ENCODE measurements around the gene PRDM16. TPM values are rescaled to one million over a fixed set of nuclear protein-coding genes. Genes with fewer than 3 reads are reported as not detected.

Gene PRDM16
- total and polyA plus RNA-seq, 2 experiments from 2014 or later = 0.14 to 0.16 TPM

DNA sequence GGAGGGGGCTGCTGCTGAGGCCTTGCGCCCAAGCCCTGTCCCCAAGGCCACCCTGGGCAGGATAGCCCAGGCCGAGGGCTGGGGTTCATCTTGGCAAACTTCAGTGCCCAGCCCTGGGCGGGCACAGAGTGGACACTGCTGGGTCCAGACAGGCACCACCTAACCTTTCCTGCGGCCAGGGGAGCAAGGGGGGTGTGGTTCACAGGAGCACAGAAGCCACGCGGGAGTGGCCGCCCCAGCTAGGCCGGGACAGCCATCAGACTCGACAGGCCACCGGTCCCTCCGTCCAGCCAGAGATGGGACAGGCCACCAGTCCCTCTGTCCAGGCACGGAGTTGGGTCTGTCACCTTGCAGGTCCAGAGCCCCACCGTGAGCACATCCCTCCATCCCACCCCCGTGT is 414.4 kb downstream of the PRDM16 start:
- H3K9me3 Mint-ChIP-seq = peaks cover 19% of the 10 kb centered on the region
- H3K27me3 Mint-ChIP-seq (ENCODE audit: insufficient read depth, low read depth, poor library complexity) = peaks cover 8% of the 10 kb centered on the region
- no peaks in the 10 kb centered on the region for H4K20me1 ChIP-seq (replicated peaks; ENCODE audit: insufficient read depth)
- H3K4me1 Mint-ChIP-seq = peaks cover 2% of the 10 kb centered on the region; the same call in 1 of the 3 replicates
- no peak overlapping the region for H2AFZ ChIP-seq
- H3K4me3 ChIP-seq = no peak overlapping the region
- no peaks in the 10 kb centered on the region for H3K27me3 ChIP-seq (ENCODE audit: insufficient read depth)
- no peak overlapping the region for H3K4me3 Mint-ChIP-seq
- H3K27ac Mint-ChIP-seq = no peak overlapping the region; the same call in 1 of the 2 replicates
- ATAC-seq (no peak), DNase-seq (ENCODE audit: low spot score) (no peak)
- H3K36me3 ChIP-seq (ENCODE audit: insufficient read depth) = no peaks in the 10 kb centered on the region
- H3K36me3 Mint-ChIP-seq (ENCODE audit: low read depth) = peaks cover 7% of the 10 kb centered on the region; the same call in 2 of the 3 replicates
- H3K4me2 ChIP-seq = no peak overlapping the region
- no peaks in the 10 kb centered on the region for H3K4me1 ChIP-seq (ENCODE audit: insufficient read depth)
- H3K9me2 ChIP-seq (ENCODE audit: insufficient read depth) = no peaks in the 10 kb centered on the region
- H3K27ac ChIP-seq (ENCODE audit: low read depth) = no peak overlapping the region
- no peak for TF ChIP-seq CREB1 (CRISPR knock-in tag; IDR thresholded peaks at IDR 0.05; ENCODE audit: low read depth)
- TF ChIP-seq POLR2AphosphoS5 (IDR thresholded peaks at IDR 0.05; ENCODE audit: low read depth) = no peak
- TF ChIP-seq, protein P1, sequence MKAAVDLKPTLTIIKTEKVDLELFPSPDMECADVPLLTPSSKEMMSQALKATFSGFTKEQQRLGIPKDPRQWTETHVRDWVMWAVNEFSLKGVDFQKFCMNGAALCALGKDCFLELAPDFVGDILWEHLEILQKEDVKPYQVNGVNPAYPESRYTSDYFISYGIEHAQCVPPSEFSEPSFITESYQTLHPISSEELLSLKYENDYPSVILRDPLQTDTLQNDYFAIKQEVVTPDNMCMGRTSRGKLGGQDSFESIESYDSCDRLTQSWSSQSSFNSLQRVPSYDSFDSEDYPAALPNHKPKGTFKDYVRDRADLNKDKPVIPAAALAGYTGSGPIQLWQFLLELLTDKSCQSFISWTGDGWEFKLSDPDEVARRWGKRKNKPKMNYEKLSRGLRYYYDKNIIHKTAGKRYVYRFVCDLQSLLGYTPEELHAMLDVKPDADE (IDR thresholded peaks at IDR 0.05) = no peak
- no peak for TF ChIP-seq ZNF331 (CRISPR knock-in tag; IDR thresholded peaks at IDR 0.05; ENCODE audit: low read depth)
- TF ChIP-seq, protein P2, sequence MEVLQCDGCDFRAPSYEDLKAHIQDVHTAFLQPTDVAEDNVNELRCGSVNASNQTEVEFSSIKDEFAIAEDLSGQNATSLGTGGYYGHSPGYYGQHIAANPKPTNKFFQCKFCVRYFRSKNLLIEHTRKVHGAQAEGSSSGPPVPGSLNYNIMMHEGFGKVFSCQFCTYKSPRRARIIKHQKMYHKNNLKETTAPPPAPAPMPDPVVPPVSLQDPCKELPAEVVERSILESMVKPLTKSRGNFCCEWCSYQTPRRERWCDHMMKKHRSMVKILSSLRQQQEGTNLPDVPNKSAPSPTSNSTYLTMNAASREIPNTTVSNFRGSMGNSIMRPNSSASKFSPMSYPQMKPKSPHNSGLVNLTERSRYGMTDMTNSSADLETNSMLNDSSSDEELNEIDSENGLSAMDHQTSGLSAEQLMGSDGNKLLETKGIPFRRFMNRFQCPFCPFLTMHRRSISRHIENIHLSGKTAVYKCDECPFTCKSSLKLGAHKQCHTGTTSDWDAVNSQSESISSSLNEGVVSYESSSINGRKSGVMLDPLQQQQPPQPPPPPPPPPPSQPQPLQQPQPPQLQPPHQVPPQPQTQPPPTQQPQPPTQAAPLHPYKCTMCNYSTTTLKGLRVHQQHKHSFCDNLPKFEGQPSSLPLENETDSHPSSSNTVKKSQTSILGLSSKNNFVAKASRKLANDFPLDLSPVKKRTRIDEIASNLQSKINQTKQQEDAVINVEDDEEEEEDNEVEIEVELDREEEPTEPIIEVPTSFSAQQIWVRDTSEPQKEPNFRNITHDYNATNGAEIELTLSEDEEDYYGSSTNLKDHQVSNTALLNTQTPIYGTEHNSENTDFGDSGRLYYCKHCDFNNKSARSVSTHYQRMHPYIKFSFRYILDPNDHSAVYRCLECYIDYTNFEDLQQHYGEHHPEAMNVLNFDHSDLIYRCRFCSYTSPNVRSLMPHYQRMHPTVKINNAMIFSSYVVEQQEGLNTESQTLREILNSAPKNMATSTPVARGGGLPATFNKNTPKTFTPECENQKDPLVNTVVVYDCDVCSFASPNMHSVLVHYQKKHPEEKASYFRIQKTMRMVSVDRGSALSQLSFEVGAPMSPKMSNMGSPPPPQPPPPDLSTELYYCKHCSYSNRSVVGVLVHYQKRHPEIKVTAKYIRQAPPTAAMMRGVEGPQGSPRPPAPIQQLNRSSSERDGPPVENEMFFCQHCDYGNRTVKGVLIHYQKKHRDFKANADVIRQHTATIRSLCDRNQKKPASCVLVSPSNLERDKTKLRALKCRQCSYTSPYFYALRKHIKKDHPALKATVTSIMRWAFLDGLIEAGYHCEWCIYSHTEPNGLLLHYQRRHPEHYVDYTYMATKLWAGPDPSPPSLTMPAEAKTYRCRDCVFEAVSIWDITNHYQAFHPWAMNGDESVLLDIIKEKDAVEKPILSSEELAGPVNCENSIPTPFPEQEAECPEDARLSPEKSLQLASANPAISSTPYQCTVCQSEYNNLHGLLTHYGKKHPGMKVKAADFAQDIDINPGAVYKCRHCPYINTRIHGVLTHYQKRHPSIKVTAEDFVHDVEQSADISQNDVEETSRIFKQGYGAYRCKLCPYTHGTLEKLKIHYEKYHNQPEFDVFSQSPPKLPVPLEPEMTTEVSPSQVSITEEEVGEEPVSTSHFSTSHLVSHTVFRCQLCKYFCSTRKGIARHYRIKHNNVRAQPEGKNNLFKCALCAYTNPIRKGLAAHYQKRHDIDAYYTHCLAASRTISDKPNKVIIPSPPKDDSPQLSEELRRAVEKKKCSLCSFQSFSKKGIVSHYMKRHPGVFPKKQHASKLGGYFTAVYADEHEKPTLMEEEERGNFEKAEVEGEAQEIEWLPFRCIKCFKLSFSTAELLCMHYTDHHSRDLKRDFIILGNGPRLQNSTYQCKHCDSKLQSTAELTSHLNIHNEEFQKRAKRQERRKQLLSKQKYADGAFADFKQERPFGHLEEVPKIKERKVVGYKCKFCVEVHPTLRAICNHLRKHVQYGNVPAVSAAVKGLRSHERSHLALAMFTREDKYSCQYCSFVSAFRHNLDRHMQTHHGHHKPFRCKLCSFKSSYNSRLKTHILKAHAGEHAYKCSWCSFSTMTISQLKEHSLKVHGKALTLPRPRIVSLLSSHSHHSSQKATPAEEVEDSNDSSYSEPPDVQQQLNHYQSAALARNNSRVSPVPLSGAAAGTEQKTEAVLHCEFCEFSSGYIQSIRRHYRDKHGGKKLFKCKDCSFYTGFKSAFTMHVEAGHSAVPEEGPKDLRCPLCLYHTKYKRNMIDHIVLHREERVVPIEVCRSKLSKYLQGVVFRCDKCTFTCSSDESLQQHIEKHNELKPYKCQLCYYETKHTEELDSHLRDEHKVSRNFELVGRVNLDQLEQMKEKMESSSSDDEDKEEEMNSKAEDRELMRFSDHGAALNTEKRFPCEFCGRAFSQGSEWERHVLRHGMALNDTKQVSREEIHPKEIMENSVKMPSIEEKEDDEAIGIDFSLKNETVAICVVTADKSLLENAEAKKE (CRISPR knock-in tag; IDR thresholded peaks at IDR 0.05) = no peak
- no peak for TF ChIP-seq STAT1 (IDR thresholded peaks at IDR 0.05; ENCODE audit: unreplicated experiment)
- TF ChIP-seq, protein P3, sequence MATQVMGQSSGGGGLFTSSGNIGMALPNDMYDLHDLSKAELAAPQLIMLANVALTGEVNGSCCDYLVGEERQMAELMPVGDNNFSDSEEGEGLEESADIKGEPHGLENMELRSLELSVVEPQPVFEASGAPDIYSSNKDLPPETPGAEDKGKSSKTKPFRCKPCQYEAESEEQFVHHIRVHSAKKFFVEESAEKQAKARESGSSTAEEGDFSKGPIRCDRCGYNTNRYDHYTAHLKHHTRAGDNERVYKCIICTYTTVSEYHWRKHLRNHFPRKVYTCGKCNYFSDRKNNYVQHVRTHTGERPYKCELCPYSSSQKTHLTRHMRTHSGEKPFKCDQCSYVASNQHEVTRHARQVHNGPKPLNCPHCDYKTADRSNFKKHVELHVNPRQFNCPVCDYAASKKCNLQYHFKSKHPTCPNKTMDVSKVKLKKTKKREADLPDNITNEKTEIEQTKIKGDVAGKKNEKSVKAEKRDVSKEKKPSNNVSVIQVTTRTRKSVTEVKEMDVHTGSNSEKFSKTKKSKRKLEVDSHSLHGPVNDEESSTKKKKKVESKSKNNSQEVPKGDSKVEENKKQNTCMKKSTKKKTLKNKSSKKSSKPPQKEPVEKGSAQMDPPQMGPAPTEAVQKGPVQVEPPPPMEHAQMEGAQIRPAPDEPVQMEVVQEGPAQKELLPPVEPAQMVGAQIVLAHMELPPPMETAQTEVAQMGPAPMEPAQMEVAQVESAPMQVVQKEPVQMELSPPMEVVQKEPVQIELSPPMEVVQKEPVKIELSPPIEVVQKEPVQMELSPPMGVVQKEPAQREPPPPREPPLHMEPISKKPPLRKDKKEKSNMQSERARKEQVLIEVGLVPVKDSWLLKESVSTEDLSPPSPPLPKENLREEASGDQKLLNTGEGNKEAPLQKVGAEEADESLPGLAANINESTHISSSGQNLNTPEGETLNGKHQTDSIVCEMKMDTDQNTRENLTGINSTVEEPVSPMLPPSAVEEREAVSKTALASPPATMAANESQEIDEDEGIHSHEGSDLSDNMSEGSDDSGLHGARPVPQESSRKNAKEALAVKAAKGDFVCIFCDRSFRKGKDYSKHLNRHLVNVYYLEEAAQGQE (IDR thresholded peaks at IDR 0.05; ENCODE audit: unreplicated experiment) = no peak
- TF ChIP-seq, protein P4, sequence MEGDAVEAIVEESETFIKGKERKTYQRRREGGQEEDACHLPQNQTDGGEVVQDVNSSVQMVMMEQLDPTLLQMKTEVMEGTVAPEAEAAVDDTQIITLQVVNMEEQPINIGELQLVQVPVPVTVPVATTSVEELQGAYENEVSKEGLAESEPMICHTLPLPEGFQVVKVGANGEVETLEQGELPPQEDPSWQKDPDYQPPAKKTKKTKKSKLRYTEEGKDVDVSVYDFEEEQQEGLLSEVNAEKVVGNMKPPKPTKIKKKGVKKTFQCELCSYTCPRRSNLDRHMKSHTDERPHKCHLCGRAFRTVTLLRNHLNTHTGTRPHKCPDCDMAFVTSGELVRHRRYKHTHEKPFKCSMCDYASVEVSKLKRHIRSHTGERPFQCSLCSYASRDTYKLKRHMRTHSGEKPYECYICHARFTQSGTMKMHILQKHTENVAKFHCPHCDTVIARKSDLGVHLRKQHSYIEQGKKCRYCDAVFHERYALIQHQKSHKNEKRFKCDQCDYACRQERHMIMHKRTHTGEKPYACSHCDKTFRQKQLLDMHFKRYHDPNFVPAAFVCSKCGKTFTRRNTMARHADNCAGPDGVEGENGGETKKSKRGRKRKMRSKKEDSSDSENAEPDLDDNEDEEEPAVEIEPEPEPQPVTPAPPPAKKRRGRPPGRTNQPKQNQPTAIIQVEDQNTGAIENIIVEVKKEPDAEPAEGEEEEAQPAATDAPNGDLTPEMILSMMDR (conservative IDR thresholded peaks at IDR 0.05; ENCODE audit: low read depth in 2 of 2) = no peak
- TF ChIP-seq NANOG (IDR thresholded peaks at IDR 0.05; ENCODE audit: borderline replicate concordance) = no peak
- TF ChIP-seq JUNB (IDR thresholded peaks at IDR 0.05; ENCODE audit: unreplicated experiment) = no peak
- TF ChIP-seq EZH2 (IDR thresholded peaks at IDR 0.05; ENCODE audit: low read depth, unreplicated experiment) = no peak
- no peak for TF ChIP-seq ZNF114 (CRISPR knock-in tag; IDR thresholded peaks at IDR 0.05)
- no peak for TF ChIP-seq EZH2phosphoT487 (IDR thresholded peaks at IDR 0.05; ENCODE audit: unreplicated experiment)
- 0 out of 2 replicates have a peak, but pooled peaks cover 2% of the 10 kb centered on the region for H3F3A ChIP-seq (replicated peaks; ENCODE audit: low read depth)
- no peaks in the 10 kb centered on the region for H3K79me2 ChIP-seq (replicated peaks; ENCODE audit: insufficient read depth)

Measured in GM23338 (cell line).